Amniotic epithelial cell (primary cell): ENCODE results near the gene ADD3.

Experiments used
- DNase-seq: peaks from one replicate; pipeline ENCODE4 v3.0.0-alpha.2; 2010; ENCODE audit warnings: low read depth

Gene ADD3

DNA sequence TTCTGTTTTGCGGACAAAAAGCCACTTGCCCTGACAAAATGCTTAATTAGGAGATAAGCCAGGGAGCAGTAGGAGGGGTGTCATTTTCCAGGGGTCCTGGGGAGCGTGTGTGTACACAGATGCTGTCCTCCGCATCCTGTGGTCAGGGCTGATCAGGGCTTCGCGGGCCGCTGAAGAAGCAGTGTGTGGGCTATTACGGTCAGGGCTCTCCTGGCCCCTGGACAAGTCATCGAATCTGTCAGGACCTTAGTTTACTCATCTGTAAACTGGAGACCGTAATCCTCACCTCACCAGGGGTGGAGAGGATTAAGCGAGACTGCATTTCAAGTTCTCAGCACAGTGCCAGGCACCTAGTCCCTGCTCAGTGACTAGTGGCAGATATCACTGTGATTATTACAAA is 173.7 kb downstream of the ADD3 start:
- DNase-seq = no peak

DNA sequence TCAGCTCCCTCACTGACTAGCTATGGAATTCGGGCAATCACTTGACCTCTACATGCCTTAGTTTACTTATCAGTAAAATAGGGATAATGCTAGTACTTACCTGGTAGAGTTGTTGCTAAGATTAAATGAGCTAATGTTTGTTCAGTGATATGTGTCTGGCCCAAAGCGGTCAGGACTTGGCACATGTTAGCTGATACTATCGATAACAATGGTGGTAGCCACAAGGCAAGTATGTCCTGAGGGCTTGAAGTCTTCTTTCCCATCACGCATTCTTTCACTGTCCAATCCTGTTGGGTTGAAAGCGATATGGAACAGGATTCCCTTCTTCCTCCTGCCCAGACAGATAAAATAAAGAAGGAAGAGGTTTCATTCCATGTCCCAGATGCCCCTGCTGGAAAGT is 174.1 kb downstream of the ADD3 start:
- no peak for DNase-seq

GRCh38 chr10:110184398-110184797 is 176.6 kb downstream of the ADD3 start:
- DNase-seq = no peak
